Caco-2 (cell line): ENCODE results near the gene RASL12. TPM values are rescaled to one million over a fixed set of nuclear protein-coding genes. Genes with fewer than 3 reads are reported as not detected.

Experiments used
- BruUV-seq: library from RNA; stranded (reverse); fragments of 400-500 nt; replicated peaks from 2 replicates; lab custom pipeline; 2021; lab: Mats Ljungman, UMichigan
- CTCF ChIA-PET: fragments of 300-600 bp; sonication (Branson Sonifier 250); formaldehyde crosslinking; loops from one replicate; lab custom pipeline; 2022; ENCODE audit warnings: antibody characterized with exemption; lab: Charles Lee
- POLR2A ChIA-PET: fragments of 300-600 bp; sonication (Branson Sonifier 250); formaldehyde crosslinking; loops from one replicate; lab custom pipeline; 2022; ENCODE audit warnings: antibody characterized with exemption; lab: Charles Lee
- DNase-seq, 2 experiments: peaks; one replicate each; pipeline versions ENCODE4 v3.0.0 to v3.0.0-alpha.2; 2020 to 2022
- H3K27me3 ChIP-seq: replicated peaks from 2 replicates; pipeline ENCODE4 v1.6.0; 2011; ENCODE audit warnings: low read length; ENCODE audit not compliant: control insufficient read depth, insufficient read depth
- H3K36me3 ChIP-seq: 2 replicates; pipeline ENCODE4 v1.5.1; 2011; ENCODE audit warnings: low read length; ENCODE audit not compliant: control insufficient read depth, insufficient read depth
- H3K4me1 ChIP-seq: fragments of 250-450 bp; sonication (Bioruptor Pico); 2 replicates; pipeline ENCODE4 v1.5.1; 2020; ENCODE audit warnings: mild to moderate bottlenecking
- H3K4me3 ChIP-seq: 2 replicates; pipeline ENCODE4 v1.5.1; 2011; ENCODE audit warnings: low read depth, mild to moderate bottlenecking, control low read depth, low read length
- H3K9me3 ChIP-seq: fragments of 250-450 bp; sonication (Bioruptor Pico); 2 replicates; pipeline ENCODE4 v1.5.1; 2020; ENCODE audit warnings: mild to moderate bottlenecking, moderate library complexity
- H3K27ac Mint-ChIP-seq: one replicate; pipeline ENCODE4 v1.8.0; 2022; ENCODE audit warnings: mixed read lengths; ENCODE audit not compliant: unreplicated experiment
- H3K27me3 Mint-ChIP-seq: one replicate; pipeline ENCODE4 v1.8.0; 2022; ENCODE audit warnings: mixed read lengths; ENCODE audit not compliant: insufficient read depth, unreplicated experiment
- H3K36me3 Mint-ChIP-seq: one replicate; pipeline ENCODE4 v1.8.0; 2022; ENCODE audit warnings: mild to moderate bottlenecking, mixed read lengths; ENCODE audit not compliant: insufficient read depth, unreplicated experiment
- H3K4me1 Mint-ChIP-seq: one replicate; pipeline ENCODE4 v1.8.0; 2022; ENCODE audit warnings: low read depth, mixed read lengths; ENCODE audit not compliant: unreplicated experiment
- H3K4me3 Mint-ChIP-seq: one replicate; pipeline ENCODE4 v1.8.0; 2022; ENCODE audit warnings: mild to moderate bottlenecking, moderate library complexity, mixed read lengths; ENCODE audit not compliant: unreplicated experiment
- H3K9me3 Mint-ChIP-seq: one replicate; pipeline ENCODE4 v1.8.0; 2022; ENCODE audit warnings: mixed read lengths; ENCODE audit not compliant: unreplicated experiment
- CTCF ChIP-seq, 2 experiments: fragments of 200-600 bp in 1 of 2; IDR thresholded peaks; 1 replicate in 1 of 2; 2 replicates in 1 of 2; pipeline versions ENCODE4 v1.5.1 to v1.8.0; 2011 to 2022; ENCODE audit warnings: antibody characterized with exemption in 1 of 2, control low read depth in 1 of 2, inconsistent platforms in 1 of 2, low read depth in 1 of 2, low read length in 1 of 2, mild to moderate bottlenecking in 1 of 2, moderate library complexity in 1 of 2; ENCODE audit not compliant: insufficient read depth in 1 of 2, severe bottlenecking in 1 of 2, unreplicated experiment in 1 of 2
- intact Hi-C: fragments of 100-400 bp; cut with micrococcal nuclease; formaldehyde crosslinking; loops from one replicate; pipeline ENCODE4 v1.10.0; 2022; ENCODE audit not compliant: unreplicated experiment
- total RNA-seq: library from RNA; stranded (reverse); gene quantifications from 2 replicates; pipeline ENCODE4 v1.2.3, GENCODE V29; 2022

Gene RASL12
- total RNA-seq, 1 experiment from 2014 or later: 6.4 TPM

- Mint-ChIP-seq H3K9me3 (no peaks in the 10 kb centered on the region), H3K27me3 (no peaks in the 10 kb centered on the region), H3K27ac (no peak overlapping the region), H3K4me3 (no peak overlapping the region), H3K4me1 (peaks cover 13% of the 10 kb centered on the region), H3K36me3 (no peaks in the 10 kb centered on the region)
- intact Hi-C loops: no loop called here
- Histone ChIP-seq H3K36me3 (no peaks in the 10 kb centered on the region), H3K27me3 (no peaks in the 10 kb centered on the region), H3K4me1 (peaks cover 8% of the 10 kb centered on the region), H3K9me3 (peaks cover 4% of the 10 kb centered on the region; the same call in 1 of the 2 replicates), H3K4me3 (no peak overlapping the region)
- no TSS peak for BruUV-seq
- TF ChIP-seq CTCF (IDR thresholded peaks at IDR 0.05; ENCODE audit: insufficient read depth in 1 of 2, low read depth in 1 of 2, low read length in 1 of 2, severe bottlenecking in 1 of 2, unreplicated experiment in 1 of 2): no peak
- no peak for DNase-seq
- ChIA-PET CTCF (interaction anchor here (0.6 to 1.1 kb wide), 2 partner anchors 21 to 116 kb away, joined by 3 to 5 read pairs; partner anchors contain the start of gene CLPX), POLR2A (interaction anchor here (0.8 kb wide), 1 partner anchor 217 kb away, joined by 4 read pairs; the partner anchor contains the start of gene PARP16)
Measured at GRCh38 chr15:65069179-65069578, 1.4 kb upstream of the RASL12 start.

DNA sequence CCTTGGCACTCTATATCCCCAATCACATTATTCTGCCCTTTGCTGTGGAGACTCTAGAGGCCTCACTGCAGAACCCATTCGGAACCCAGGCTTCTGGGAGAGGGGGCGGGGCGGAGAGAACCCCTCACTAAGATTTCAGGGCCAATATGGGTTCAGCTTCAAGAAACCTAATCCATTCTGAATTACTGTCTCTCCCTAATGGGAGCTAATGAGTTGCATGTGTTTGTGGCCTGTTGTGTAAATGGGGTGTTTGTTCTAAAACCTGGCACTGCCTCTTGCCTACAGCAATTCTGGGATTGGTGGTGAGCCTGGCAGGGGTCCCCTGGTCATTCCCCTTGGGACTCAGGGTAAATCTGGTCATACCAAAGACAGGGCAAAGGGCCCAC, 605 bp upstream of the RASL12 start:
- H3K27me3 Mint-ChIP-seq: no peaks in the 10 kb centered on the region
- peaks cover 2% of the 10 kb centered on the region; the same call in 1 of the 2 replicates for H3K9me3 ChIP-seq
- no peaks in the 10 kb centered on the region for H3K36me3 Mint-ChIP-seq
- peak overlapping the region; percentile 22 for H3K27ac Mint-ChIP-seq
- CTCF ChIA-PET: interaction anchor here (0.7 to 1.1 kb wide), 2 partner anchors 14 kb away, joined by 3 to 4 read pairs; no protein-coding TSS in a partner anchor
- peak overlapping the region; percentile 41 for H3K4me3 ChIP-seq
- peaks cover 13% of the 10 kb centered on the region for H3K4me1 Mint-ChIP-seq
- POLR2A ChIA-PET: interaction anchor here (0.8 to 1.0 kb wide), 2 partner anchors 21 to 218 kb away, joined by 3 to 4 read pairs; partner anchors contain the start of gene PARP16
- TSS peak; percentile 61 for BruUV-seq
- DNase-seq: no peak
- TF ChIP-seq CTCF (IDR thresholded peaks at IDR 0.05; ENCODE audit: insufficient read depth in 1 of 2, low read depth in 1 of 2, low read length in 1 of 2, severe bottlenecking in 1 of 2, unreplicated experiment in 1 of 2): no peak
- peaks cover 8% of the 10 kb centered on the region for H3K4me1 ChIP-seq
- H3K36me3 ChIP-seq: no peaks in the 10 kb centered on the region
- intact Hi-C loops: no loop called here
- H3K27me3 ChIP-seq: no peaks in the 10 kb centered on the region
- H3K4me3 Mint-ChIP-seq: peak overlapping the region; percentile 62
- no peaks in the 10 kb centered on the region for H3K9me3 Mint-ChIP-seq

- H3K4me1 Mint-ChIP-seq: peaks cover 17% of the 10 kb centered on the region
- H3K9me3 Mint-ChIP-seq: no peaks in the 10 kb centered on the region
- H3K4me1 ChIP-seq: peaks cover 15% of the 10 kb centered on the region
- H3K9me3 ChIP-seq: no peaks in the 10 kb centered on the region
- DNase-seq: no peak
- CTCF ChIA-PET: interaction anchor here (1.0 to 1.8 kb wide), 3 partner anchors 13 to 33 kb away, joined by 3 to 8 read pairs (median 4); no protein-coding TSS in a partner anchor
- H3K4me3 ChIP-seq: peak overlapping the region; percentile 41
- H3K27ac Mint-ChIP-seq: peak overlapping the region; percentile 67
- BruUV-seq: no TSS peak
- no peaks in the 10 kb centered on the region for H3K27me3 Mint-ChIP-seq
- H3K36me3 ChIP-seq: no peaks in the 10 kb centered on the region
- POLR2A ChIA-PET: interaction anchor here (1.1 kb wide), 1 partner anchor 12 kb away, joined by 3 read pairs; no protein-coding TSS in a partner anchor
- intact Hi-C loops: no loop called here
- peak overlapping the region; percentile 74 for H3K4me3 Mint-ChIP-seq
- no peaks in the 10 kb centered on the region for H3K36me3 Mint-ChIP-seq
- no peak for TF ChIP-seq CTCF (IDR thresholded peaks at IDR 0.05; ENCODE audit: insufficient read depth in 1 of 2, low read depth in 1 of 2, low read length in 1 of 2, severe bottlenecking in 1 of 2, unreplicated experiment in 1 of 2)
- no peaks in the 10 kb centered on the region for H3K27me3 ChIP-seq
Measured at GRCh38 chr15:65067317-65067644, 510 bp downstream of the RASL12 start.
